ENCODE measurements around the gene PTBP3.

DNA sequence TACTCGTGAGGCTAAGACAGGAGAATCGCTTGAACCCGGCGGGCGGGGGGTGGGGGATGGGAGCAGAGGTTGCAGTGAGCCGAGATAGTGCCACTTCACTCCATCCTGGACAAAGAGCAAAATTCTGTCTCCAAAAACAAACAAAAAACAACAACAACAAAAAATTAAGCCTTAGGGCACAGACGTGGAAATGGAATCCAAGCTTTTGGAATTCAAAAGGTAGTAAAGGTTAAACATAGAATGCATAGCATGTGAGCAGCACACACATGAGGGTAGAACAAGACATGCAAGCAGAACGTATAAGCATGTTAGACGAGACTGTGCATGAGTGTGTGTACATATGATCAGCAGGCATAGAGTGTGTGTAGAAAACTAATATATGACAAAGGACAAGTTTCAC, 68.0 kb downstream of the PTBP3 start:
- TF ChIP-seq, protein P1, sequence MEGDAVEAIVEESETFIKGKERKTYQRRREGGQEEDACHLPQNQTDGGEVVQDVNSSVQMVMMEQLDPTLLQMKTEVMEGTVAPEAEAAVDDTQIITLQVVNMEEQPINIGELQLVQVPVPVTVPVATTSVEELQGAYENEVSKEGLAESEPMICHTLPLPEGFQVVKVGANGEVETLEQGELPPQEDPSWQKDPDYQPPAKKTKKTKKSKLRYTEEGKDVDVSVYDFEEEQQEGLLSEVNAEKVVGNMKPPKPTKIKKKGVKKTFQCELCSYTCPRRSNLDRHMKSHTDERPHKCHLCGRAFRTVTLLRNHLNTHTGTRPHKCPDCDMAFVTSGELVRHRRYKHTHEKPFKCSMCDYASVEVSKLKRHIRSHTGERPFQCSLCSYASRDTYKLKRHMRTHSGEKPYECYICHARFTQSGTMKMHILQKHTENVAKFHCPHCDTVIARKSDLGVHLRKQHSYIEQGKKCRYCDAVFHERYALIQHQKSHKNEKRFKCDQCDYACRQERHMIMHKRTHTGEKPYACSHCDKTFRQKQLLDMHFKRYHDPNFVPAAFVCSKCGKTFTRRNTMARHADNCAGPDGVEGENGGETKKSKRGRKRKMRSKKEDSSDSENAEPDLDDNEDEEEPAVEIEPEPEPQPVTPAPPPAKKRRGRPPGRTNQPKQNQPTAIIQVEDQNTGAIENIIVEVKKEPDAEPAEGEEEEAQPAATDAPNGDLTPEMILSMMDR (IDR thresholded peaks at IDR 0.05; ENCODE audit: low read depth, low read length) = no peak
- TF ChIP-seq POLR2A (IDR thresholded peaks at IDR 0.05; ENCODE audit: extremely low read depth, insufficient read length) = no peak

Data from NB4 (cell line).